ENCODE results near the gene PDS5B.

GRCh38 chr13:32737679-32738078 is 151.4 kb downstream of the PDS5B start:
- TF ChIP-seq CTCF (conservative IDR thresholded peaks at IDR 0.05; ENCODE audit: low read depth, low read length): no peak
- no peak for TF ChIP-seq EZH2 (IDR thresholded peaks at IDR 0.05; ENCODE audit: borderline replicate concordance, low read depth, low read length, poor library complexity, severe bottlenecking)
